Measurements from ENCODE around the gene PBRM1.

DNA sequence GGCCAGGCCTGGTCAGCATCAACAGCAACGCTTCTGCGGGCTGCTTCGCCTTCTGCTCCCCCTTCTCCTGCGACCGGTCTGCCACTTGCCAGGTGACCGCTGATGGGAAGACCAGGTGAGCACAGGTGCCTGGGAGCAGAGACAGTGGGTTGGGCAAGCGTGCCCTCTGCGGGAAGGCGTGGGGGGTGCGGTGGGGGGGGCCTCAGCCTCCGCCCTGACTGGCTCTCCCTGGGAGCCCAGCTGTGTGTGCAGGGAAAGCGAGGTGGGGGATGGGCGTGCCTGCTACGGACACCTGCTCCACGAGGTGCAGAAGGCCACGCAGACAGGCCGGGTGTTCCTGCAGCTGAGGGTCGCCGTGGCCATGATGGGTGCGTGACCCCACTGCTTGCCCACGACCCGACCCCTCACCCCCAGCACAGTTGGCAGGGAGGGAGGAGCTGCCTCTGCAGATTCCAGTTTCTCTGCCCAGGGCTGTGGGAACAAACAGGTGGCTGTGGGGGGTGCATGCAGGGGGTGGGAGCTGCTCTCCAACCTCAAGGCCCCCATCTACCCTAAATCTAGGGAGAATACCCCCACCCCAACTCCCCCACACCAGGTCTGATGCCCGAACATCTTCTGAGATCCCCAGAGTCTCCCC is 181.8 kb downstream of the PBRM1 start:
- TF ChIP-seq, protein P1, sequence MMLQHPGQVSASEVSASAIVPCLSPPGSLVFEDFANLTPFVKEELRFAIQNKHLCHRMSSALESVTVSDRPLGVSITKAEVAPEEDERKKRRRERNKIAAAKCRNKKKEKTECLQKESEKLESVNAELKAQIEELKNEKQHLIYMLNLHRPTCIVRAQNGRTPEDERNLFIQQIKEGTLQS (IDR thresholded peaks at IDR 0.05): no peak
- TF ChIP-seq, protein P2, sequence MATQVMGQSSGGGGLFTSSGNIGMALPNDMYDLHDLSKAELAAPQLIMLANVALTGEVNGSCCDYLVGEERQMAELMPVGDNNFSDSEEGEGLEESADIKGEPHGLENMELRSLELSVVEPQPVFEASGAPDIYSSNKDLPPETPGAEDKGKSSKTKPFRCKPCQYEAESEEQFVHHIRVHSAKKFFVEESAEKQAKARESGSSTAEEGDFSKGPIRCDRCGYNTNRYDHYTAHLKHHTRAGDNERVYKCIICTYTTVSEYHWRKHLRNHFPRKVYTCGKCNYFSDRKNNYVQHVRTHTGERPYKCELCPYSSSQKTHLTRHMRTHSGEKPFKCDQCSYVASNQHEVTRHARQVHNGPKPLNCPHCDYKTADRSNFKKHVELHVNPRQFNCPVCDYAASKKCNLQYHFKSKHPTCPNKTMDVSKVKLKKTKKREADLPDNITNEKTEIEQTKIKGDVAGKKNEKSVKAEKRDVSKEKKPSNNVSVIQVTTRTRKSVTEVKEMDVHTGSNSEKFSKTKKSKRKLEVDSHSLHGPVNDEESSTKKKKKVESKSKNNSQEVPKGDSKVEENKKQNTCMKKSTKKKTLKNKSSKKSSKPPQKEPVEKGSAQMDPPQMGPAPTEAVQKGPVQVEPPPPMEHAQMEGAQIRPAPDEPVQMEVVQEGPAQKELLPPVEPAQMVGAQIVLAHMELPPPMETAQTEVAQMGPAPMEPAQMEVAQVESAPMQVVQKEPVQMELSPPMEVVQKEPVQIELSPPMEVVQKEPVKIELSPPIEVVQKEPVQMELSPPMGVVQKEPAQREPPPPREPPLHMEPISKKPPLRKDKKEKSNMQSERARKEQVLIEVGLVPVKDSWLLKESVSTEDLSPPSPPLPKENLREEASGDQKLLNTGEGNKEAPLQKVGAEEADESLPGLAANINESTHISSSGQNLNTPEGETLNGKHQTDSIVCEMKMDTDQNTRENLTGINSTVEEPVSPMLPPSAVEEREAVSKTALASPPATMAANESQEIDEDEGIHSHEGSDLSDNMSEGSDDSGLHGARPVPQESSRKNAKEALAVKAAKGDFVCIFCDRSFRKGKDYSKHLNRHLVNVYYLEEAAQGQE (IDR thresholded peaks at IDR 0.05; ENCODE audit: low read depth): no peak
- TF ChIP-seq, protein P3, sequence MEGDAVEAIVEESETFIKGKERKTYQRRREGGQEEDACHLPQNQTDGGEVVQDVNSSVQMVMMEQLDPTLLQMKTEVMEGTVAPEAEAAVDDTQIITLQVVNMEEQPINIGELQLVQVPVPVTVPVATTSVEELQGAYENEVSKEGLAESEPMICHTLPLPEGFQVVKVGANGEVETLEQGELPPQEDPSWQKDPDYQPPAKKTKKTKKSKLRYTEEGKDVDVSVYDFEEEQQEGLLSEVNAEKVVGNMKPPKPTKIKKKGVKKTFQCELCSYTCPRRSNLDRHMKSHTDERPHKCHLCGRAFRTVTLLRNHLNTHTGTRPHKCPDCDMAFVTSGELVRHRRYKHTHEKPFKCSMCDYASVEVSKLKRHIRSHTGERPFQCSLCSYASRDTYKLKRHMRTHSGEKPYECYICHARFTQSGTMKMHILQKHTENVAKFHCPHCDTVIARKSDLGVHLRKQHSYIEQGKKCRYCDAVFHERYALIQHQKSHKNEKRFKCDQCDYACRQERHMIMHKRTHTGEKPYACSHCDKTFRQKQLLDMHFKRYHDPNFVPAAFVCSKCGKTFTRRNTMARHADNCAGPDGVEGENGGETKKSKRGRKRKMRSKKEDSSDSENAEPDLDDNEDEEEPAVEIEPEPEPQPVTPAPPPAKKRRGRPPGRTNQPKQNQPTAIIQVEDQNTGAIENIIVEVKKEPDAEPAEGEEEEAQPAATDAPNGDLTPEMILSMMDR (IDR thresholded peaks at IDR 0.05 in 2 of 3, conservative IDR thresholded peaks at IDR 0.05 in 1 of 3; ENCODE audit: borderline replicate concordance in 1 of 3, insufficient read depth in 1 of 3, low read depth in 2 of 3, low read length in 2 of 3): no peak
- TF ChIP-seq CBX3 (IDR thresholded peaks at IDR 0.05; ENCODE audit: low read depth) (no peak), EZH2 (IDR thresholded peaks at IDR 0.05) (no peak)

Measured in HCT116 (cell line).